HepG2 (cell line): ENCODE results near the gene AGXT. TPM values are rescaled to one million over a fixed set of nuclear protein-coding genes. Genes with fewer than 3 reads are reported as not detected.

Experiments
- GABPA ChIP-seq, 2 experiments: IDR thresholded peaks; 2 replicates each; pipeline ENCODE4 v1.6.1; 2011 to 2016; ENCODE audit warnings: low read depth in 2 of 2, low read length in 1 of 2, missing biosample characterization in 1 of 2, missing genetic modification characterization in 1 of 2
- GABPB1 ChIP-seq: IDR thresholded peaks from 2 replicates; pipeline ENCODE4 v1.6.1; 2016; ENCODE audit warnings: mild to moderate bottlenecking, missing genetic modification reagents, moderate library complexity, missing compliant biosample characterization
- HOXA3 ChIP-seq: sonication (generic); formaldehyde crosslinking; IDR thresholded peaks from 2 replicates; pipeline ENCODE4 v1.5.0; 2020; ENCODE audit warnings: missing genetic modification reagents
- MIER2 ChIP-seq: IDR thresholded peaks from 2 replicates; pipeline ENCODE4 v1.6.1; 2016; ENCODE audit warnings: missing biosample characterization, missing genetic modification reagents
- NONO ChIP-seq, 2 experiments: fragments of 450-650 bp in 1 of 2; sonication (generic) in 1 of 2; formaldehyde crosslinking in 1 of 2; IDR thresholded peaks in 1 of 2; conservative IDR thresholded peaks in 1 of 2; 2 replicates each; pipeline versions ENCODE4 v1.6.1 to v1.8.0; 2017 to 2022; ENCODE audit warnings: mild to moderate bottlenecking in 1 of 2, missing genetic modification reagents in 1 of 2, moderate library complexity in 1 of 2
- PITX1 ChIP-seq: sonication (generic); formaldehyde crosslinking; IDR thresholded peaks from 2 replicates; pipeline ENCODE4 v1.5.1; 2020; ENCODE audit warnings: mild to moderate bottlenecking, missing genetic modification reagents
- POLR2A ChIP-seq, 2 experiments: IDR thresholded peaks; 2 replicates each; pipeline ENCODE4 v1.6.1; 2011; ENCODE audit warnings: low read depth in 2 of 2, low read length in 2 of 2, mild to moderate bottlenecking in 1 of 2, moderate library complexity in 1 of 2; ENCODE audit not compliant: insufficient read depth in 1 of 2
- RAD21 ChIP-seq: fragments of 450-650 bp; formaldehyde crosslinking; IDR thresholded peaks from 2 replicates; pipeline ENCODE4 v1.5.0; 2020; ENCODE audit warnings: mild to moderate bottlenecking
- SMAD1 ChIP-seq: sonication (generic); formaldehyde crosslinking; IDR thresholded peaks from 2 replicates; pipeline ENCODE4 v1.4.0; 2020; ENCODE audit warnings: missing genetic modification reagents, low read depth, mild to moderate bottlenecking, borderline replicate concordance
- TOE1 ChIP-seq: sonication (generic); formaldehyde crosslinking; IDR thresholded peaks from 2 replicates; pipeline ENCODE4 v1.4.0; 2020; ENCODE audit warnings: mild to moderate bottlenecking, missing genetic modification reagents
- XBP1 ChIP-seq: sonication (generic); formaldehyde crosslinking; IDR thresholded peaks from 2 replicates; pipeline ENCODE4 v1.5.0; 2020; ENCODE audit warnings: missing genetic modification reagents
- ZBTB7B ChIP-seq: sonication (generic); formaldehyde crosslinking; IDR thresholded peaks from 2 replicates; pipeline ENCODE4 v1.4.0; 2020; ENCODE audit warnings: missing genetic modification reagents
- ZNF121 ChIP-seq: sonication (generic); formaldehyde crosslinking; IDR thresholded peaks from 2 replicates; pipeline ENCODE4 v1.5.0; 2020; ENCODE audit warnings: mild to moderate bottlenecking, missing genetic modification reagents
- ZNF138 ChIP-seq: sonication (generic); formaldehyde crosslinking; IDR thresholded peaks from 2 replicates; pipeline ENCODE4 v1.5.0; 2020; ENCODE audit warnings: mild to moderate bottlenecking, low read depth, missing genetic modification reagents
- ZNF556 ChIP-seq: sonication (generic); formaldehyde crosslinking; IDR thresholded peaks from 2 replicates; pipeline ENCODE4 v1.4.0; 2020; ENCODE audit warnings: mild to moderate bottlenecking, missing genetic modification reagents, borderline replicate concordance
- ZNF616 ChIP-seq: sonication (generic); formaldehyde crosslinking; IDR thresholded peaks from 2 replicates; pipeline ENCODE4 v1.5.0; 2020; ENCODE audit warnings: low read depth, mild to moderate bottlenecking, missing genetic modification reagents
- ZNF792 ChIP-seq: IDR thresholded peaks from 2 replicates; pipeline ENCODE4 v1.6.1; 2016
- polyA plus RNA-seq, 8 experiments: library from polyadenylated mRNA; depleted of rRNA in 3 of 8; stranded (reverse) in 7 of 8; unstranded in 1 of 8; fragments of >200 nt; fragmentation: Illumina TruSeq in 4 of 8; extraction: Trizol in 4 of 8; gene quantifications; 2 replicates each; pipeline versions ENCODE4 v1.2.1 to v1.2.3, GENCODE V29; 2011 to 2016; ENCODE audit warnings: low read depth in 4 of 8, missing spikeins in 1 of 8, mixed read lengths in 1 of 8; ENCODE audit not compliant: insufficient read depth in 1 of 8
- total RNA-seq, 5 experiments: library from RNA; depleted of rRNA; stranded (reverse); fragments of >200 nt; fragmentation: Illumina TruSeq; extraction: Trizol; gene quantifications; 2 replicates each; pipeline ENCODE4 v1.2.3, GENCODE V29; 2016; ENCODE audit warnings: low read depth in 1 of 5
- TF ChIP-seq, protein P1 (sequence below): IDR thresholded peaks from 2 replicates; pipeline ENCODE4 v1.6.1; 2016; ENCODE audit warnings: missing compliant biosample characterization, missing genetic modification reagents, borderline replicate concordance
- TF ChIP-seq, protein P2 (sequence below): sonication (generic); formaldehyde crosslinking; IDR thresholded peaks from 2 replicates; pipeline ENCODE4 v1.5.0; 2020; ENCODE audit warnings: mild to moderate bottlenecking, missing genetic modification reagents
- TF ChIP-seq, protein P3 (sequence below): sonication (generic); formaldehyde crosslinking; IDR thresholded peaks from 2 replicates; pipeline ENCODE4 v1.9.0; 2022; ENCODE audit warnings: missing genetic modification reagents, mild to moderate bottlenecking, borderline replicate concordance
- TF ChIP-seq, protein P4 (sequence below): sonication (generic); formaldehyde crosslinking; IDR thresholded peaks from 2 replicates; pipeline ENCODE4 v1.4.0; 2020; ENCODE audit warnings: missing genetic modification reagents, mild to moderate bottlenecking, borderline replicate concordance

AGXT gene
- total and polyA plus RNA-seq, 2 of the 13 experiments (the other 11 are each of a cell fraction or from before 2014, with no cell fraction given): 41.9 to 96.1 TPM

DNA sequence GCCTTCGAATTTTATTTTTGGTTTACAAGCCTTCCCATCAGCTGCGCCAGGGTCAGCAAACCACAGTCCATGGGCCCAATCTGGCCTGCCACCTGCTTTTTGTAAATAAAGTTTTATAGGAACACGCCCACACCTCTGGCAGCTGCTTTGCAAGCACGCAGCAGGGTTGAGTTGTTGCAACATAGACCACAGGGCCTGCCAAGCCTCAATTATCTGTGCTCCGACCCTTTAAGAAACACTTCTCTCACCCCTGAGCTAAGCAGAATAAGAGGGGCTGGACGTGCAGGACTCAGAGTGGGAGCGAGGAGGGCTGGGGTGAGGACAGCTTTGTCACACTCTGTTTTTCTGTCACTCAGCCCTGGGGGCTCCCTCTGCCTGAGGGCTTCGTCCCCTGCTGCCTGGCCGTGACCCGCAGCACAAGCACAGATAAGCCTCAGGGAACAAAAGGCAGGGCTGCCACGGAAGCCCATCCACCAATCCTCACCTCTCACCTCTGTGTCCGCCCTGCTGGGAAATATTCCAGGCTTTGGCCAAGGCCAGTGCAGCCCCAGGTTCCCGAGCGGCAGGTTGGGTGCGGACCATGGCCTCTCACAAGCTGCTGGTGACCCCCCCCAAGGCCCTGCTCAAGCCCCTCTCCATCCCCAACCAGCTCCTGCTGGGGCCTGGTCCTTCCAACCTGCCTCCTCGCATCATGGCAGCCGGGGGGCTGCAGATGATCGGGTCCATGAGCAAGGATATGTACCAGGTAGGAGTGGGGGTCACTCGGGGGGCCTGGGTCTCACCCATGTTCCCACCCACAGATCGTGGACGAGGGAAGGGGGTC is at the start of gene AGXT (continued):
- TF ChIP-seq TOE1 (CRISPR knock-in tag) (0 out of 2 replicates have a peak, but pooled peaks have one; percentile 66), GABPA (IDR thresholded peaks at IDR 0.05; ENCODE audit: low read depth, low read length) (no peak), GABPA (CRISPR knock-in tag; IDR thresholded peaks at IDR 0.05; ENCODE audit: low read depth) (0 out of 2 replicates have a peak, but pooled peaks have one; percentile 7), ZNF138 (no peak), NONO (IDR thresholded peaks at IDR 0.05) (no peak), NONO (CRISPR knock-in tag; conservative IDR thresholded peaks at IDR 0.05) (peak; percentile 86), PITX1 (CRISPR knock-in tag) (peak; percentile 91), SMAD1 (CRISPR knock-in tag) (0 out of 2 replicates have a peak, but pooled peaks have one; percentile 24), XBP1 (0 out of 2 replicates have a peak, but pooled peaks have one; percentile 39), ZNF792 (peak; percentile 56; the same call in 1 of the 2 replicates), MIER2 (CRISPR knock-in tag) (0 out of 2 replicates have a peak, but pooled peaks have one; percentile 45), GABPB1 (CRISPR knock-in tag) (peak; percentile 63), ZBTB7B (CRISPR knock-in tag) (peak; percentile 96), RAD21 (CRISPR knock-in tag) (no peak), ZNF616 (CRISPR knock-in tag) (peak; percentile 59; the same call in 1 of the 2 replicates), POLR2A (IDR thresholded peaks at IDR 0.05; ENCODE audit: insufficient read depth in 1 of 2, low read depth in 2 of 2, low read length in 2 of 2) (peak in 1 of 2 experiments; percentile 36; a peak in 1 of 4 replicates), ZNF556 (CRISPR knock-in tag) (peak; percentile 95; the same call in 1 of the 2 replicates), HOXA3 (peak; percentile 54; the same call in 1 of the 2 replicates), ZNF121 (CRISPR knock-in tag) (peak; percentile 8; the same call in 1 of the 2 replicates)
- TF ChIP-seq, protein P1, sequence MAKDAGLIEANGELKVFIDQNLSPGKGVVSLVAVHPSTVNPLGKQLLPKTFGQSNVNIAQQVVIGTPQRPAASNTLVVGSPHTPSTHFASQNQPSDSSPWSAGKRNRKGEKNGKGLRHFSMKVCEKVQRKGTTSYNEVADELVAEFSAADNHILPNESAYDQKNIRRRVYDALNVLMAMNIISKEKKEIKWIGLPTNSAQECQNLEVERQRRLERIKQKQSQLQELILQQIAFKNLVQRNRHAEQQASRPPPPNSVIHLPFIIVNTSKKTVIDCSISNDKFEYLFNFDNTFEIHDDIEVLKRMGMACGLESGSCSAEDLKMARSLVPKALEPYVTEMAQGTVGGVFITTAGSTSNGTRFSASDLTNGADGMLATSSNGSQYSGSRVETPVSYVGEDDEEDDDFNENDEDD (CRISPR knock-in tag): peak; percentile 81
- TF ChIP-seq, protein P2, sequence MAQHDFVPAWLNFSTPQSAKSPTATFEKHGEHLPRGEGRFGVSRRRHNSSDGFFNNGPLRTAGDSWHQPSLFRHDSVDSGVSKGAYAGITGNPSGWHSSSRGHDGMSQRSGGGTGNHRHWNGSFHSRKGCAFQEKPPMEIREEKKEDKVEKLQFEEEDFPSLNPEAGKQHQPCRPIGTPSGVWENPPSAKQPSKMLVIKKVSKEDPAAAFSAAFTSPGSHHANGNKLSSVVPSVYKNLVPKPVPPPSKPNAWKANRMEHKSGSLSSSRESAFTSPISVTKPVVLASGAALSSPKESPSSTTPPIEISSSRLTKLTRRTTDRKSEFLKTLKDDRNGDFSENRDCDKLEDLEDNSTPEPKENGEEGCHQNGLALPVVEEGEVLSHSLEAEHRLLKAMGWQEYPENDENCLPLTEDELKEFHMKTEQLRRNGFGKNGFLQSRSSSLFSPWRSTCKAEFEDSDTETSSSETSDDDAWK (CRISPR knock-in tag): no peak
- TF ChIP-seq, protein P3, sequence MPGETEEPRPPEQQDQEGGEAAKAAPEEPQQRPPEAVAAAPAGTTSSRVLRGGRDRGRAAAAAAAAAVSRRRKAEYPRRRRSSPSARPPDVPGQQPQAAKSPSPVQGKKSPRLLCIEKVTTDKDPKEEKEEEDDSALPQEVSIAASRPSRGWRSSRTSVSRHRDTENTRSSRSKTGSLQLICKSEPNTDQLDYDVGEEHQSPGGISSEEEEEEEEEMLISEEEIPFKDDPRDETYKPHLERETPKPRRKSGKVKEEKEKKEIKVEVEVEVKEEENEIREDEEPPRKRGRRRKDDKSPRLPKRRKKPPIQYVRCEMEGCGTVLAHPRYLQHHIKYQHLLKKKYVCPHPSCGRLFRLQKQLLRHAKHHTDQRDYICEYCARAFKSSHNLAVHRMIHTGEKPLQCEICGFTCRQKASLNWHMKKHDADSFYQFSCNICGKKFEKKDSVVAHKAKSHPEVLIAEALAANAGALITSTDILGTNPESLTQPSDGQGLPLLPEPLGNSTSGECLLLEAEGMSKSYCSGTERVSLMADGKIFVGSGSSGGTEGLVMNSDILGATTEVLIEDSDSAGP (CRISPR knock-in tag): peak; percentile 88
- TF ChIP-seq, protein P4, sequence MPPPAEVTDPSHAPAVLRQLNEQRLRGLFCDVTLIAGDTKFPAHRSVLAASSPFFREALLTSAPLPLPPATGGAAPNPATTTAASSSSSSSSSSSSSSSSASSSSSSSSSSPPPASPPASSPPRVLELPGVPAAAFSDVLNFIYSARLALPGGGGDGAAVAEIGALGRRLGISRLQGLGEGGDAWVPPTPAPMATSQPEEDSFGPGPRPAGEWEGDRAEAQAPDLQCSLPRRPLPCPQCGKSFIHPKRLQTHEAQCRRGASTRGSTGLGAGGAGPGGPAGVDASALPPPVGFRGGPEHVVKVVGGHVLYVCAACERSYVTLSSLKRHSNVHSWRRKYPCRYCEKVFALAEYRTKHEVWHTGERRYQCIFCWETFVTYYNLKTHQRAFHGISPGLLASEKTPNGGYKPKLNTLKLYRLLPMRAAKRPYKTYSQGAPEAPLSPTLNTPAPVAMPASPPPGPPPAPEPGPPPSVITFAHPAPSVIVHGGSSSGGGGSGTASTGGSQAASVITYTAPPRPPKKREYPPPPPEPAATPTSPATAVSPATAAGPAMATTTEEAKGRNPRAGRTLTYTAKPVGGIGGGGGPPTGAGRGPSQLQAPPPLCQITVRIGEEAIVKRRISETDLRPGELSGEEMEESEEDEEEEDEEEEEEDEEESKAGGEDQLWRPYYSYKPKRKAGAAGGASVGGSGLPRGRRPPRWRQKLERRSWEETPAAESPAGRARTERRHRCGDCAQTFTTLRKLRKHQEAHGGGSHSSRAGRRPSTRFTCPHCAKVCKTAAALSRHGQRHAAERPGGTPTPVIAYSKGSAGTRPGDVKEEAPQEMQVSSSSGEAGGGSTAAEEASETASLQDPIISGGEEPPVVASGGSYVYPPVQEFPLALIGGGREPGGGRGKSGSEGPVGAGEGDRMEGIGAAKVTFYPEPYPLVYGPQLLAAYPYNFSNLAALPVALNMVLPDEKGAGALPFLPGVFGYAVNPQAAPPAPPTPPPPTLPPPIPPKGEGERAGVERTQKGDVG (CRISPR knock-in tag): peak; percentile 62; the same call in 1 of the 2 replicates
